SU-DHL-6 (cell line): ENCODE data around the gene CLDN10.

Experiments
- CTCF ChIP-seq: fragments of 200-600 bp; sonication (generic); IDR thresholded peaks from one replicate; pipeline ENCODE4 v1.5.1; 2017; ENCODE audit warnings: antibody characterized with exemption, mild to moderate bottlenecking, low read length, moderate library complexity; ENCODE audit not compliant: insufficient read depth, poor library complexity, severe bottlenecking
- EZH2phosphoT487 ChIP-seq: fragments of 200-600 bp; sonication (generic), shearing (Covaris generic); conservative IDR thresholded peaks from 2 replicates; pipeline ENCODE4 v1.6.1; 2018; ENCODE audit warnings: mild to moderate bottlenecking, antibody characterized with exemption, low read length, moderate library complexity, mixed read lengths

- TF ChIP-seq CTCF (no peak), EZH2phosphoT487 (no peak)
These were observed 47.3 kb upstream of the CLDN10 start for GRCh38 chr13:95505265-95505664.
